ENCODE results near the gene PEAK1.

Gene PEAK1, protein sequence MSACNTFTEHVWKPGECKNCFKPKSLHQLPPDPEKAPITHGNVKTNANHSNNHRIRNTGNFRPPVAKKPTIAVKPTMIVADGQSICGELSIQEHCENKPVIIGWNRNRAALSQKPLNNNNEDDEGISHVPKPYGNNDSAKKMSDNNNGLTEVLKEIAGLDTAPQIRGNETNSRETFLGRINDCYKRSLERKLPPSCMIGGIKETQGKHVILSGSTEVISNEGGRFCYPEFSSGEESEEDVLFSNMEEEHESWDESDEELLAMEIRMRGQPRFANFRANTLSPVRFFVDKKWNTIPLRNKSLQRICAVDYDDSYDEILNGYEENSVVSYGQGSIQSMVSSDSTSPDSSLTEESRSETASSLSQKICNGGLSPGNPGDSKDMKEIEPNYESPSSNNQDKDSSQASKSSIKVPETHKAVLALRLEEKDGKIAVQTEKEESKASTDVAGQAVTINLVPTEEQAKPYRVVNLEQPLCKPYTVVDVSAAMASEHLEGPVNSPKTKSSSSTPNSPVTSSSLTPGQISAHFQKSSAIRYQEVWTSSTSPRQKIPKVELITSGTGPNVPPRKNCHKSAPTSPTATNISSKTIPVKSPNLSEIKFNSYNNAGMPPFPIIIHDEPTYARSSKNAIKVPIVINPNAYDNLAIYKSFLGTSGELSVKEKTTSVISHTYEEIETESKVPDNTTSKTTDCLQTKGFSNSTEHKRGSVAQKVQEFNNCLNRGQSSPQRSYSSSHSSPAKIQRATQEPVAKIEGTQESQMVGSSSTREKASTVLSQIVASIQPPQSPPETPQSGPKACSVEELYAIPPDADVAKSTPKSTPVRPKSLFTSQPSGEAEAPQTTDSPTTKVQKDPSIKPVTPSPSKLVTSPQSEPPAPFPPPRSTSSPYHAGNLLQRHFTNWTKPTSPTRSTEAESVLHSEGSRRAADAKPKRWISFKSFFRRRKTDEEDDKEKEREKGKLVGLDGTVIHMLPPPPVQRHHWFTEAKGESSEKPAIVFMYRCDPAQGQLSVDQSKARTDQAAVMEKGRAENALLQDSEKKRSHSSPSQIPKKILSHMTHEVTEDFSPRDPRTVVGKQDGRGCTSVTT (N-terminal part only)

DNA sequence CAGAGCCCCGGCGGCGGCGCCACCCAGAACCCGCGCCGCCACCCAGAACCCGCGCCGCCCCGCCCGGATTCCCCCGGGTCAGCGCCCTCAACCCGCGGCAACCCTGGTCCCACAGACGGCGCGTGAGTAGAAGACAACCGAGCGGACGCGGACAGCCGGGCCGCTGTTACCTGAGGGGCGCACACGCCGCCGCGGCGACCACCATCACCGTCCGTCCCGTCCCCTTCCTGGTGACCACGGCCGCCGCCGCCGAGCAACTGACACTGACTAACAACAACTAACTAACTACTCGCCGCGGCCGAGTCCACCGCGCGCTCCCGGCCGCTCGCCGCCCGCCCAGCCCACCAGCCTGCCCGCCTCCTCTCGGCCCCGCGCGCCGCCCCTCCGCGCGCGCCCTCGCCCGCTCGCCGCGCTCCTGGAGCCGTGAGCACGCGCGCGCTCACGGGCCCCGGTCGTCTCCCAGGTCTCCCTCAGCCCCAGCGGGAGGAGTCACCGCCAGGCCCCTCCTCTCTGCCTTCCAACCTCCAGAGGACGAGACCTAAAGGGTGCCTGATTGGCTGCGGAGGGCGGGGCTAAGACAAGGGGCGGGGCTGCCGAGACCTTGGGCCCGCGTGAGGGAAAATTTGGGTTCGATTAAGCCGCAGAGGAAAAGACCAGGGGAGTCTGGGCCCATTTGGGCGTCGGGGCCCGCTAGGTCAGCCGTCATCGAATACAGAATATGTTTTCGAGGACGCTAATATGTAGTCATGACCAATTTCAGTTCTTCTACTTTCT, at the start of gene PEAK1:
Gene PEAK1 (minus strand): TSS at position 269 of the 774 bp plus-strand sequence. CDS start 238,178 bp downstream, outside the sequence.
- DNase-seq, result peak; percentile 87

DNA sequence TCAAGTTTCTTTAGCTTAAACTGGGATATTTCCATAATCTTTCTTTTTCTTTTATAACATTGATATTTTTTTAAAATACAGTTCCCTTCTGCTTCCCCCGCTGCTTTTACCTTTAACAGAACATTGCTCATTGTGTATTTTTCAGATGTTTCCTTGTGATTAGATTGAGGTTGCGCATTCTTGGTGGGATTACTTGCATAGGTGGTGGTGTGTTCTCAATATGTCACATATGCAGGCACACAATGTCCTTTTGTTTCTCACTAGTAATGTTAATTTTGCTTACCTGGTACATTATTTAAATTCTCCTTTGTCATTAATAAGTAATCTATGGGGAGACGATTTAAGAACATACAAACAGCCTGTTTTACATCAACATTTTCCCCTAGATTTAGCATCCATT, 49.0 kb upstream of the PEAK1 start:
- no peak for DNase-seq

DNA sequence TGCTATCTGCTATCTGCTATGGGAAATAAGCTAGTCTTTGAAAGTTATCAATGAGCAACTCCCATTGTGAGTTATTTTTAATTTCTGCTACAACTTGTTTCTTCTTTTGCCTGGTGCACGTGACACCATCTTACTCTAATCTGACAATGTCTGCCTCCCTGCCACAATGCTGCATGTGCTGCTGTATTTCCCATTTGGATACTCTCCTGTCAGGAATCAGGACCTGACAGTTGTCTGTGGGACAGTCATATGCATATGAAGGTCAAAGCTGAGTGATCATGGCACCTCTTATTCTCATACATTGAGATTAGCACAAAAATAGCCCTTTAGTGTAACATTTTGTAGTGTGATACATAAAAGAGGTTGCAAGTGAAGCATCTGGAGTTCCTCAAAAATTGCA, 46.6 kb upstream of the PEAK1 start:
- DNase-seq, result no peak

DNA sequence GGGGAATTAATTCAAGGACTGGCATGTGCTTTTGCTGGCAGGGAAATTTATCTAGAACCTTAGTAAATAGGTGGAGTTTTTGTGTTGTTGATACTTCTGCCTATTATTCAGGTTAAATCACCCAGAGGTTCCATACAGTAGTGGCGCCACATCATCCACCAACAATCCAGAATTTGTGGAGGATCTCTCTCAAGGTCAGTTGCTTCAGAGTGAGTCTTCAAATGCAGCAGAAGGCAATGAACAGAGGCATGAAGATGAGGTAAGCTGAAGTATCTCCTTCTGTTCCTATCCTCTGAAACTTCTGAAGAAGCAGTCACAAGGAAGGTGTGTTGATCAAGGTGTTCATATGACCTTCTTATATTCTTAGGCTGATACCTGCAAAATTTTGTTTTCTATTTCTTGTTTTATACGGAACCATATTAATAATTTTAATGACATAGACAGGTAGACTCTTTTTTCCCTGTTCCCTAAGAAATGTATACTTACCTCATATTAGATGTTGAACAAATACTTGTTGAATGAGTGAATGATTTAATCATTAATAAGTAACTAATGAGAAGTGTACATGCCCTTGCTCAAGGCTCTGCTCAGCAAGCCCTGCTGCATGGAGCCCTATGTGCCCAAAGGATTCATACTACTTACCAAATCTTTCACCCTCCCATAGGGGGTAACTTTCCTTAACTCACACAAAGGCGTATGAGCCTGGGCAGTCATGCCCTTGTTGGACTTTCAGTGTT, 44.4 kb upstream of the PEAK1 start:
- DNase-seq, result no peak

DNA sequence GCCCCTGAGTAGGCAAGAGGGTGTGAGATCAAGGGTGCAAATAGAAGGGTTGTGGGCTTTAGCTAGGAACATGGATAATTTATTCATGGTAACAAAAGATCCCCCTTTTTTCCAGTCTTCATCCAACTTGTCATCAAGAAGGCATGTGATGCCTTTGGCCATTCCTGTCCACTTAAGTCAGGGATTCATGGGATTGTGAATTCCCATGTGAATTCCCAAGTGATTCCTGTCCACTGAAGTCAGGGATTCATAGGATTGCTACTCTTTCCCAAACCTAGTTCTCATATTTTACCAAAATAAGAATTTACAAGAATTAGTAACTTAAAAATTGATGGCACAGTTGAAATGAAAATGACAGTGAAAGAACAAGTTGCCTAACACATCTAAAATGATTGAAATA, 41.6 kb upstream of the PEAK1 start:
- DNase-seq, result no peak

DNA sequence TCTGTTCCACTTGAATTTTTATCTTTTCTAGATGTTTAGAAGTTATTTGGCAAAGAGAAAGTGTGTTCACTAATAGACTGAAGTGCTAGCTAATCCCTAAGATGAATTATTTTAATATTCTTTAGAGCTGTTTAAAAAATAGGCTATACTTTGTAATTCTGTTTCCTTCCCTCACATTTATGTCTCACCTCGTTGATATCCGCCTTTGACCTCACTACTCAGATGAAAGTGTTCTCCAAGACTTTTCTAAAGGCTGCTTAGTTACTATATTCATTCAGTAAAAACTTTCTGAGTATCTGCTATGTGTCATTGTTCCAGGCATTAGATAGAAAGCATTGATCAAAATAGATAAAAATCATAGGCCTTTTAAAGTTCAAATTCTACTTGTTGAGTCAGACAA, 39.1 kb upstream of the PEAK1 start:
- DNase-seq, result no peak

DNA sequence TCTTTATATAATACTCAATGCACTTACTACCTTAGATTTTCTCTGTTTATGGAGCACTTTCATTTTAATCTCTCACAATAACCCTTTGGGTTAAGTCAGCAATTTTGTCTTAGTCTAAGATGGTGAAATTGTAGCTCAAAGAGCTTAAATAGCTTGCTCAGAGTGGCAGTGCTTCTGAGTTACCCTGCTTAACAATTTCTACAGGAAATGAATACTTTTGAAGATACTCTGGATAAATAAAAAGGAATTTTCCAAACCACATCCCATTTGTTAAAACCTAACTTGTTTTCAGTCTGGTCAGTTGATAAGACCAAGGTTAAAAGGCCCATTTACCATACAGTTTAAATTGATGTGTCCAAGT, 38.0 kb upstream of the PEAK1 start:
- no peak for DNase-seq

DNA sequence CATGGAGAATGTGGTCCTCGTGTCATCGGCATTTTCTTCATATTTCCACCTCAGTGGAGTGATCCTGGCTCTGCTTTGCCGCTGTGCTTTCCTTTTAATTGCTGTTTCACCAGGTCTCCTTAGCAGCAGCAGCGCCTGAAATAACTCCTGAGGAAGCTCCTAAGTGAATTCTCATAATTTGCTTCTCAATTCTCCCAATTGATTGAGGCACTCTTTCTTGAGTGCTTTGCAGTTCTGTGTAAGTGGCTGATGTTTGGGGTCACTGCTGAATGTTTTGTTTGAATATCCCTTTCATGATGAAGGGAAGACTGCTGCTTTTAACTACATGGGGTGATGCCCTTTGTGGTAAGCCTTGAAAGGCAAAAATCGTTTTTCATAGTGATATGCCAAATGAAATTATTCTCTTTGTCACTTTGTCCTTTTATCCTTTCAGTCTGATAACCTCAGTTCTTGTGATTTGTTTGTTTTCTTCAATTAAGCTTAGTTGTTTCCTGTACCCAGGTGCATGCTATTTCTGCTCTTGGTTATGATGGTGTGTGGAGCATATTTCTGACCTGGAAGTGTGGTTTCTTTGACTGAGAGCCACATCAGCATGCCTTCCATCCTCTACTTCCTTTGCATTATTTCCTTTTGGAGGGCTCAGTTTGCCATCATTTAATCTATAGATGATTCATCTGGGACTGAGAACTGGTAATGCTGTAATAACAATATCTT, 37.4 kb upstream of the PEAK1 start:
- no peak for DNase-seq

DNA sequence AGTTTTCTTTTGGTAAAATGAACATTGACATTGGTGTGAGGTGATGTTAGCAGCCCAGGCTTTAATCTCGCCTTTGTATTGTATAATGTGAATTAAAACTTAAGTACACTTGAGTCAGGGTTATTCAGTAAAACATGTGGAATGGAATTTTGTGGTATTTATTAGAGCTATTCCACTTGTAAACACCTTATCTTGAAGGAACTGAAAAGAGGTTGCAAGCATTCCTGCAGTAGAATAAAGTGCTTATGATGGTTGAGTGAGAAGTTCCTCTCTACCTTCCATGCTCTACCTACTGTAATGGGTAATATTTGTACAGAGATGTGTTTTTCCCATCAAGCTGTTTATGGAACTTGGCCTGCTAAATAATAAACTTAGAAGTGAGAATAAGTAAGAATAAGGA, 36.8 kb upstream of the PEAK1 start:
- DNase-seq, result no peak

DNA sequence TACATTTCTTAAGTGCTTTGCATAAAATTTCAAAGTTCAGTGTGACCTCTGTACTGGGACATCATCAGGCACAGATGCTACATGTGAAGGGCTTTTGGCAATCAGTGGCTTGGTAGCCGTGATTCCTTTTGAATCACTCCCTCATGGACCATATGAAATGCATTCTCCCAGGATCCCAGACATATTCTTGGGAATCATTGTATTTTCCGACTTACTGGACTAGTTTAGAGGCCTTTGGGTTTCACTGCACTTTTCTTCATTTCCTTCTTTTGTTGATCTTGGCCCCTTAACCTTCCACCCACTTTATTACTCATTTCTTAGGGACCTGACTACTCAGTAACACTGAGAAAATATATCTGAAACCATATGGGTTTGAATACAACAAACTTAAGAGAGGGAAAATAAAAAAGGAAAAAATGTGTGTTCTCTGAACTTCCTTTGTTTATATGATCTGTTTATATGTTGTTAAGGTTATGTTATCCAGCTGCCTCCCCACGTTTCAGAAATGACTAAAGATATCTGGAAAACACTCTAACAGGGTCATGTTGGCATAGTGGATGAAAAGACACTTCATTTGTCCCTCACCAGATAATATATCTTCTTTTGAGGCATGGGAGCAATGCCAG, 35.9 kb upstream of the PEAK1 start:
- no peak for DNase-seq

DNA sequence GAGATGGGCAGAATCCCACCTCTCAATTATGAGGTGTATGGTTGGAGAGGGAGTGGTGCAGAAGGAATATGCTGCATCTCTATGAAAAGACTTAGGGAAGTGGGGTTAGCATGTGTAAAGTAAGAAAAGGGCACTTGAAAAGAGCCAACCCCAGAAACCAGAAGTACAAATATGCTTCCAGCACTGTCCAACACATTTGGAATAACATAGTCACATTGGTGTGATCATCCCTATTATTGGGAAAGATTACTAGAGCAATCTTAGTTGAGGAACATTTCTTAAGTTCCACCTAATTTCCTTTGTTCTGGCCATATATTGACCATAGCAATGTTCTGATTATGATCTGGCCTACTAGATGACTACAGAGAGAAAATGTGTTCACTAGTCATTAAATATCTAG, 35.0 kb upstream of the PEAK1 start:
- no peak for DNase-seq

DNA sequence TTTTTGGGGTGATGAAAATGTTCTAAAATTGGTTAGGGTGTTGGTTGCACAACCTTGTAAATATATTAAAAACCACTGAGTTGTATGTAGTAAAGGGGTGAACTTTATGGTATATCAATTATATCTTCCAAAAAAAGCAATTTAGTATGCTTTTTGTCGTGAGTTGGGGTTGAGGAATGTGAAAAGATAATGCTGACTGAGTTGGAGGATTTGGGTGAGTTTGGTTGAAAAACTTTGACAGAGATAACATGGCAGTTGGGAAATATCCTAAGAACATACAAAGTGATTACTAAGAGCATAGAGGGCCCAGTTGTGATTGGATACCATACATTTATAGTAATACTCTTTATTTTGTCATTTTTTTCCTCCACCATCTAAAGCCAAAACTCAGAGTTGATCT, 34.4 kb upstream of the PEAK1 start:
- no peak for DNase-seq

DNA sequence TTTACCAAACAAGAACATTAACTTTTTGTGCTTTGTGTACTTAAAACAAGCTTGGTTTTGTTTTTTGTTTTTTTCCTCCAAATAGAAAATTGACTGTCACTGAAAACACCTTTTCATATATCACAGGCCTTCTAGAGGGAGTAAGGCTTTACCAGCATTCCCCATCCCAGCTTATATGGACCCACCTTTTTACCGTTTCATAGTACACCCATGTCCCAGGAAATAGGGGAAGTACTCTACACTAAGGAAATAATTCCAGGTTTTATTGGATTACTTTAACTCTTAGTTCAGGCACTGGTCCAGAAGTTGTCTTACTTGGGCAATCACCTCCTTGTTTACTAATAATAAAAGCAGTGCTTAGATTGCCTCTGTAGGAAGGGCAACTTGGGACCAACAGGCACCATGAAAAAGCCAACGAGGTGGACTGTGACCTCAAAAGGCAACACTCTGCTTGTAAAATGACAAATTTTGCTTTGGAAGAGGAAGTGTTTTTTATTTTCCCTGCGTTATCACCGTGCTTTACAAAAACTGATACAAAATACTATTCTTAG, 27.0 kb upstream of the PEAK1 start:
- DNase-seq, result no peak

DNA sequence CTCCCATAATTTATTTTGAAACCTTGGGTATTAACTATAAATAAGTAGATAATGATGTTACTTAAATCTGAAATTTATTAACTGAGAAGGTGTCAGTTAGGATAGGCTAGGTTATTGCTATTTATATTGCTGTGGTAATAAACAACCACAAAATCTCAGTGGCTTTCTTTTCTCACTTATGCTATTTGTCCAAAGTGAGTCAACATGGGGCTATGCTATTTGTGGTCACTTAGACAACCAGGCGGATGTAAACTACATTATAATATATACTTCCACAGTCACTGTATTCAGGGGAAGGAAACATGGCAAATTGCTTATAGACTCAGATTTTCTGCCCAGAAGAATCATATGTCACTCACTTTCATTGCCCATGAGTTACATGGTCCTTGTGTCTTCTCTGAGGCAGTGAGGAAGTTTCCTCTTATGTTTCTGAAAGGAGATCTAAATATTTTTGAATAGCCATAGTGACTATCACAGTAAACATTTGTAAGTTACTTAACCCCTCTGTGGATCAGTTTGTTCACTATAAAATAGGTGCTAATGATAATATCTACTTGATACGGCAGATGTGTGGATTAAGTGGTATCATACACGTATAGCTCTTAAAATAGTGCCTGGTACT, 20.6 kb upstream of the PEAK1 start:
- no peak for DNase-seq

DNA sequence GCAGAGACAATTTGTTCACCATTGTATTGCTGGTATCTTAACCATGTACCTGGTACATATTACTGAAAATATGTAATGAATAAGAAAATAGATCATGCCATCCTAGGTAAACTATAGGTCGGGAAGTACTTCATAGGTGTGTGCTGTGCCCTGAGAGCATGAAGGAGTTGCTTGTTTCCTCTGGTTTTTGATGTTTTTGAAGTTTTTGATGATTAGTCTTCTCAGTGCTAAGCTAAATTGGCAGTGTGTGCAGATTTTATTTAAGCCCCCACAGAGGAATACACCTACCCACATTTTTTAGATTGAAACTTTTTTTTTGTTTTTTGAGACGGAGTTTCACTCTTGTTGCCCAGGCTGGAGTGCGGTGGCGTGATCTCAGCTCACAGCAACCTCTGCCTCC, 17.4 kb upstream of the PEAK1 start:
- no peak for DNase-seq

DNA sequence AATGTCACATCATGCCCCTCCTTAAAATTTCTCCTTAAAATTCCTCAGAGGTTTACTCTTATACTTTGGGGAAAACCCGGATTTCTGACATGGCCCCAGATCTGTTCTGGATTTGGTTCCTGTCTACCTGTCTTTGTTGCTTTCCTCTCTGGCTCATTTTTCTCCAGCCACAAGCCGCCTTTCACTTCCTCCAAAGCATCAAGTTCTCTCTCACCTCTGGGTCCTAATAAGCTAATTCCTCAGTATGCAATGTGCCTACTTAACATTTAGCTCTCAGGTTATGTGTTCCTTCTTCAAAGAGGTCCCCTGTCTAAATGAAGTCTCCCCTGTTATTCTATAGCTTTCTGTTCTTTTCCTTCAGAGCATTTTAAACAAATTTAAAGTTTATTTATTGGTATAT, 16.9 kb upstream of the PEAK1 start:
- no peak for DNase-seq

DNA sequence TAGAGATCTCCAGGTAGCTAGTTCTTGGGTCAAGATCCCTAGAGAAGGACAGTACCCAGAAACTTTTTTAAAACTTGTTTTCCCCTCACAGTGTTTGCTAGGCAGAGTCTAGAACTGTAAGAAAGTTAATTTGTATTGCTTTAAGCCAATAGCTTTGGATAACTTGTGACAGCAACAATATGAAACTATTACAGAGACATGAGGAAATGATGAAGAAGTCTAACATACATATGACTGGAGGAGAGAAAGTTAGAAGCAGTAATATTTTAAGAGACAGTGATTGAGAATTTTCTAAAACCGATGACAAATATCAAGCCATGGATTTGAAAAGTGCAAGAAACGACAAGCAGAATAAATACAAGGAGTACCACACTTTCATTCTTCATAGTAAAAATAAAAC, 10.7 kb upstream of the PEAK1 start:
- DNase-seq, result no peak

DNA sequence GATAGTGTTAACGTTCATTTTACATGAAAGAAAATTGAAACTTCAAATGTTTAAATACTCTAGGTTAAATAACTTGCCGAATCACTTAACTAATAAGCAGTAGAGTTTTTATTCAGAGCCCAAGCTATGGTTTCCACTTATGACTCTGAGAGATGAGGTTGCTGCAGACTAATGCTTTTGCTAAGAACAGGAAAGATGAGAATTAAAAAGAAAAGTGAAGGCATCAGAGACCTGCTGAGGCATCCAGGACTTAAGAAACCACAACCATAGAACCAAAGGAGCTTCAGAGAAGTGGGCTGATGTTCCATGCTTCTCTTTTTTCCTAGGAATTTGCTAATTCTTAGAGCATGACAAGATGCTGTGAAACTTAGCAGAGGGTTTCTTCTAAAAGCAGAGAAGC, 10.3 kb upstream of the PEAK1 start:
- DNase-seq, result no peak

DNA sequence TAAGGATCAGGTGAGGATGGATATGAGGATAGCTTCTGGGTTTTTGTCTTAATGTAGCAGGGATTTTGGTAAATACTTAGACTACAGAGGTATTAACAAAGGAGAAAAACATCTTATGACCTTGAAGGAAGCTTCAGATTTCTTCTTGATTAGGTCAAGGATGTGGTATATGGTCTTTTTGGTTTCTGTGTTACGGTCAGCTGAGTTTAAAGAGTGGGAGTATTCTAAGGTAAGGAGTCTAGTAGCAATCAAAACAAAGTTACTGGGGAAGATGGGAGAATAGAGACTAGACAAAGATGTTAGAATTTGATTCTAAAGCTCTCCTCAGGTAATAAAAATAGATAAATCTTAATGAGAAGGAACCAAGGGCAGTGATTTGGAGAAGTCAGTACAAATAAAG, 7.0 kb upstream of the PEAK1 start:
- no peak for DNase-seq

DNA sequence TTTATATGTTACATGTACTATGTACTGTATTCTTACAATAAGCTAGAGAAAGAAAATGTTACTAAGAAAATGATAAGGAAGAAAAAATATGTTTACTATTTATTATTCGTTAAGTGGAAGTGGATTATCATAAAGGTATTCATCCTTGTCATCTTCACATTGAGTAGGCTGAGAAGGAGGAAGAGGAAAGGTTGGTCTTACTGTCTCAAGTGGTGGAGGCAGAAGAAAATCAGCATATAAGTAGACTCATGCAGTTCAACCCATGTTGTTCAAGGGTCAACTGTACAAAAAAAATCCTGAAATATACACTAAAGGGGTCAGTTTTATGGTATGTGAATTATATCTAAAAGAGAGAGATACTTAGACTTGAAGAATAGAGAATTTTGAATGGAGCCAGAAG, 6.5 kb upstream of the PEAK1 start:
- DNase-seq, result no peak

Data from SHP77 treated with DMSO at 0.1 percent for 48 hours (cell line).